GM12873 (cell line): Measurements from ENCODE around the gene AHR.

ENCODE experiments used
- TF ChIP-seq, protein P1 (sequence below): IDR thresholded peaks from 2 replicates; pipeline ENCODE4 v1.5.1; 2012; ENCODE audit warnings: low read depth, mild to moderate bottlenecking, moderate library complexity, low read length, control low read depth; ENCODE audit not compliant: insufficient read depth; ENCODE audit errors: missing control alignments

AHR gene

DNA sequence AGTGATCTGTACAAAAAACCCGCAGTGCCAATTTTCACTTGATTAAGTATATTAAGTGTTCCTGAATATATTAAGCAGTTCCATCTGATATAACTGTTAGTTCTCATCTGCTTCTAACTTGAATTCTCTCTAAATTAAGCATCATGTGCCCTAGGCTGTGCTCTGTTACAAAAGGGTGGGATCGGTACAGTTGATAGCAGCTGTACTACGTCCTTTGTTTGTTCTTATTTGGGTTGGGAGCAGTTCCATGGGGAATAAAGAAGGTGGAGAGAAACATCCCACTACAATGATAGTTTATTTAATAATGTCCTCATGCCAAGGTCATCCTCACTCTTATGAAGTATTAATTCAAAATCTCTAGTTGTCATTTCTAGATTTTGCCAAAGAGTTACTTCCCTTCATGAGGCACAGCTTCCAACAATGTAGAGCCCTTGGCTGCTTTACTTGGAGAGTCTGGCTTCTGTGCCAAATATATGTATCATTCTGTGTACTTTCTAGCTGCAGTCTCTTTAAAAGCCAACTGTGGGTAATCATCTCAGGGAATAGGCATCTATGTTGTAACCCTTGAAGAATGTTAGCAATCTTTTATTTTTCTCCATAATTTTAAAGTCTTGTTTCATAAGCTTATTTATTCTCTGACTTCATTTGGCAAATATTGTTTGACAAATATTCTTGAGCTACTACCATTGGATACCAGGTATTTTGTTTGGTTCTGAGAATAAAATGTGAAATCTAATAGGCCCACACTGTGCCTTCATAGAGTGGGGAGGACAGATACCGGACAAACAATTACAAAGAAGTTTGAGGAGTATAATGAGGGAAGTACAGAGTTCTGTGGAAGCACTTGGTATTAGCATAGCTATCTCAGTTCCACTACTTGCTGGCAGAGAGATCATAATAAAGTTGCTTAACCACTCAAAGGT is 22.4 kb upstream of the AHR start:
- TF ChIP-seq, protein P1, sequence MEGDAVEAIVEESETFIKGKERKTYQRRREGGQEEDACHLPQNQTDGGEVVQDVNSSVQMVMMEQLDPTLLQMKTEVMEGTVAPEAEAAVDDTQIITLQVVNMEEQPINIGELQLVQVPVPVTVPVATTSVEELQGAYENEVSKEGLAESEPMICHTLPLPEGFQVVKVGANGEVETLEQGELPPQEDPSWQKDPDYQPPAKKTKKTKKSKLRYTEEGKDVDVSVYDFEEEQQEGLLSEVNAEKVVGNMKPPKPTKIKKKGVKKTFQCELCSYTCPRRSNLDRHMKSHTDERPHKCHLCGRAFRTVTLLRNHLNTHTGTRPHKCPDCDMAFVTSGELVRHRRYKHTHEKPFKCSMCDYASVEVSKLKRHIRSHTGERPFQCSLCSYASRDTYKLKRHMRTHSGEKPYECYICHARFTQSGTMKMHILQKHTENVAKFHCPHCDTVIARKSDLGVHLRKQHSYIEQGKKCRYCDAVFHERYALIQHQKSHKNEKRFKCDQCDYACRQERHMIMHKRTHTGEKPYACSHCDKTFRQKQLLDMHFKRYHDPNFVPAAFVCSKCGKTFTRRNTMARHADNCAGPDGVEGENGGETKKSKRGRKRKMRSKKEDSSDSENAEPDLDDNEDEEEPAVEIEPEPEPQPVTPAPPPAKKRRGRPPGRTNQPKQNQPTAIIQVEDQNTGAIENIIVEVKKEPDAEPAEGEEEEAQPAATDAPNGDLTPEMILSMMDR = no peak

DNA sequence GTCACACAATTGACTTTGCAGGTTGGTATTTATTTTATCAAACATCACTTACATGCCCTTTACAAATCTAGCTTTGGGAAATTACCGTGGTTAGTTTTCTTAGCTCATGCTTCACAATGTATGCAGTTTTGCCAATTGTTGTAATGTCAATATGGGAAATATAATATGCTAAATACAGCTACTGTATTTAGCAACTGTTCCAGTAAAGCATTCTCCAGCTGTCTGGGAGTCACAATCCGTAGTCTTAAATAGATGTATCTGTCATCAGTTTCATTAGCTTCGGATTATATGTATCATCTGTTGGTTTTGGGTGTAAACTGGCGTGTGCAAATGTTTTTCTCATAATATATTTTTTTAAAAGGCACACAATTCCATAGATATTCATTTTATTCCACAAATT is 19.4 kb upstream of the AHR start:
- TF ChIP-seq, protein P1 = no peak

DNA sequence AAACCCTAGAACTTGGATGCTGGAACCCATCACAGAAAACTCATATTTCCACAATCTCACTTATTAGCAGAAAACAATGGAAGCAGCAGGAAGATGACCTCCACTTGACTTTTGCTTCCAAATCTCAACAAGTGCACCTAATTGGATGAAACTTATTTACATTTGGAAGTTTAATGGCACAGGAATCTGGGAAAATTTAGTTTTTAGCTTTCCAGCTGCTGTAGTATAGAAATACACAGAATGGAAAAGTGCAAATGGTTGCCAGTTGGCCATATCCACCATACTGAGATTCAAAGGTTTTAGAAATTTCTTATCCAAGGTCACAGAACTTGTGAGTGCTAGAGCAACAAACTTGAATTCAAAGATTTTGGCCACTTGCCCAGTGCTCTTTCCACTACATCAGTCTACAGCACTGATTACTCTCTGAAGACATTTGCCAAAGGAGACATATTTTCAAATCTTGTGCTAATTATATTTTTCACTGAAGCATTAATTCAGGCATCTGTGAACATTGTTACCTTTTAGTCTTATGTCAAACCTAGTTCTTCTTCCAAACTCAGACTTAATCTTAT is 9.3 kb upstream of the AHR start:
- TF ChIP-seq, protein P1 = no peak

DNA sequence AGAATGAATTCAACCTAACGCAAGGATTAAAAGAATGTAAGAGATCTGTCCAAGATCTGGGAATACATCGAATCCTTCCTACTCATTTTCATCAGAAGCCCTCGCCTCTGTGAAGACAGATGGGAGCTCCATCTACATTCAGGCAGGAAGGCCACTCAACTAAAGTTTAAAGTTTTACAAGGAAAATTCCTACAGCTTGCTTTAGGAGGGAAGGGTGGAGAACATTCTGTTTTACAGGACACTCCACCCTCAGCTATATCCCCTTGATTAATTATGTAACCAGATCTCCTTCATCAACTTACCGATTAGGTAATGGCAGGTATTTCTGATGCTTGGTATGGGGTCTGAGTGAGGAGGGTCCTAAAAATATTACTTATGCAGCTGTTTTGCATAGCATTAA is 5.6 kb upstream of the AHR start:
- TF ChIP-seq, protein P1 = no peak

DNA sequence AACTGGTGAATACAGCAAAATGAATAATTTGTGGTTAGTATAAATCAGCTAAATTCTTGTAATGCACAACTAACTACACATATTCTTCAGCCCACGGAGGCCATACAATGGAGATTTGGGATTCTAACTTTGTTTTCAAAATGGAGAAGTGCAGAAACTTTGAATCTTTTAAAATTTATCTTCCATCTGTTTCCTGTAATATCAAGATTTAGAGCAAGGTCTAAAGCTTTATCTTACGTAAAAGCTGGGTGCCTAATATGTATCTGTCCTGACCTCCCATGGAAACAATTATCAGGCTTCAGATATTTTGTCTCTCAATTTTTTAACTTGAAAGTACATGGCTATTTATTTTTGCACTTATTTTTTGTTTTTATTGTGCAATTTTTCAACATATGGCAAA is 5.0 kb upstream of the AHR start:
- TF ChIP-seq, protein P1 = no peak

DNA sequence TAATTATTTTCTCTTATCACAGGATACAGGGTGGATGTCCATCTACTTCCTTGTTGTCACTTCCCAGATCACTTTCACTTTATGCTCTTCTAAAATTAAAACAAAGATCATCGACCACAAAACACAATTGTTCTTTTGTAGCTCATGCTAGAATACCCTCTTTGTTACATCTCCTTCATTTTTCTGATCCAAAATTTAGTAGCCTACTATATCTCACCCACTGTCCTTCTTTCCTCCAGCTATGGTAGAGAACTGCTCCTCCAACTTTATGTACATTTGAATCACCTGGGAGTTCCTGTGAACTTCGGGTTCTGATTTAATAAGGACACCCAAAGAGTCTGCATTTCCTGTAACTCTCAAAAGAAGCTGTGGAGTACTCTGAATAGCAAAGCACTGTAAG is 1.2 kb upstream of the AHR start:
- TF ChIP-seq, protein P1 = no peak

DNA sequence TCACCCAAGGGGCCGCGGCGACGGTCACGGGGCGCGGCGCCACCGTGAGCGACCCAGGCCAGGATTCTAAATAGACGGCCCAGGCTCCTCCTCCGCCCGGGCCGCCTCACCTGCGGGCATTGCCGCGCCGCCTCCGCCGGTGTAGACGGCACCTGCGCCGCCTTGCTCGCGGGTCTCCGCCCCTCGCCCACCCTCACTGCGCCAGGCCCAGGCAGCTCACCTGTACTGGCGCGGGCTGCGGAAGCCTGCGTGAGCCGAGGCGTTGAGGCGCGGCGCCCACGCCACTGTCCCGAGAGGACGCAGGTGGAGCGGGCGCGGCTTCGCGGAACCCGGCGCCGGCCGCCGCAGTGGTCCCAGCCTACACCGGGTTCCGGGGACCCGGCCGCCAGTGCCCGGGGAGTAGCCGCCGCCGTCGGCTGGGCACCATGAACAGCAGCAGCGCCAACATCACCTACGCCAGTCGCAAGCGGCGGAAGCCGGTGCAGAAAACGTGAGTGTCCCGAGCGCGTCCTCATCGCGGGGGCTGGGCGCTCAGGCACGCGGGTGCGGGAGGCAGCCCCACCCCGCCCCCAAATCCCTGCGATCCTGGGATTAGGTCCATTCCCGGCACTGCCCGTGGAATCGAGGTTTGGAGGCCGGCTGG is 509 bp downstream of the AHR start:
- TF ChIP-seq, protein P1 = no peak
